ENCODE measurements around the gene LIPI.
"Not testable (repeated sequence)": the region's sequence is repeated elsewhere in the genome, so short reads cannot be mapped to it uniquely, and the experiment has no call there.

LIPI gene

GRCh38 chr21:14206222-14206621, 4.5 kb downstream of the LIPI start:
- ATAC-seq, result no peak
- TF ChIP-seq ESRRG (CRISPR knock-in tag; IDR thresholded peaks at IDR 0.05) (no peak), ZC3H10 (CRISPR knock-in tag; IDR thresholded peaks at IDR 0.05) (no peak), ARNTL (CRISPR knock-in tag; IDR thresholded peaks at IDR 0.05; ENCODE audit: borderline replicate concordance, low read depth) (no peak)
- TF ChIP-seq, protein P1, sequence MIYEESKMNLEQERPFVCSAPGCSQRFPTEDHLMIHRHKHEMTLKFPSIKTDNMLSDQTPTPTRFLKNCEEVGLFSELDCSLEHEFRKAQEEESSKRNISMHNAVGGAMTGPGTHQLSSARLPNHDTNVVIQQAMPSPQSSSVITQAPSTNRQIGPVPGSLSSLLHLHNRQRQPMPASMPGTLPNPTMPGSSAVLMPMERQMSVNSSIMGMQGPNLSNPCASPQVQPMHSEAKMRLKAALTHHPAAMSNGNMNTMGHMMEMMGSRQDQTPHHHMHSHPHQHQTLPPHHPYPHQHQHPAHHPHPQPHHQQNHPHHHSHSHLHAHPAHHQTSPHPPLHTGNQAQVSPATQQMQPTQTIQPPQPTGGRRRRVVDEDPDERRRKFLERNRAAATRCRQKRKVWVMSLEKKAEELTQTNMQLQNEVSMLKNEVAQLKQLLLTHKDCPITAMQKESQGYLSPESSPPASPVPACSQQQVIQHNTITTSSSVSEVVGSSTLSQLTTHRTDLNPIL (CRISPR knock-in tag; IDR thresholded peaks at IDR 0.05; ENCODE audit: low read depth), result no peak

DNA sequence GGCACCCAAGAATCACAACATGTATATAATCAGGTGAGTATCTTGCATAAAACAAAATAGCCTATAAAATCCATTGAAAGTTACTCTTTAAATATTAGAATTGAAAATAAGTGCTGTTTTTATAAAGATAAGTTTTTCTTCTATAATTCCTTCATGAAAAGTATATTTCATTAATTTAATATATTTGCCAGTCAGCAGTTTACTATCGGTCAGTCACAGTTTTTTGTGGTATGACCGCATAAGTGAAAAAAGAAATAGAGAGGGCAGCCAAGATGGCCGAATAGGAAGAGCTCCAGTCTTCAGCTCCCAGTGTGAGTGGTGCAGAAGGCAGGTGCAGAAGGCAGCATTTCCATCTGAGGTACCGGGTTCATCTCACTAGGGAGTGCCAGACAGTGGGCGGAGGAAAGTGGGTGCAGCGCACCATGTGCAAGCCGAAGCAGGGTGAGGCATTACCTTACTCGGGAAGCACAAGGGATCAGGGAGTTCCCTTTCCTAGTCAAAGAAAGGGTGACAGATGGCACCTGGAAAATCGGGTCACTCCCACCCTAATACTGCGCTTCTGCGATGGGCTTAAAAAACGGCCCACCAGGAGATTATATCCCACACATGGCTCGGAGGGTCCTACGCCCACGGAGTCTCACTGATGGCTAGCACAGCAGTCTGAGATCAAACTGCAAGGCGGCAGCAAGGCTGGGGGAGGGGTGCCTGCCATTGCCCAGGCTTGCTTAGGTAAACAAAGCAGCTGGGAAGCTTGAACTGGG, 44.1 kb downstream of the LIPI start:
- ATAC-seq, result not testable (repeated sequence)

GRCh38 chr21:14143999-14144398, 66.8 kb downstream of the LIPI start:
- no peak for TF ChIP-seq ZFP3 (CRISPR knock-in tag; IDR thresholded peaks at IDR 0.05)
- TF ChIP-seq, protein P2, sequence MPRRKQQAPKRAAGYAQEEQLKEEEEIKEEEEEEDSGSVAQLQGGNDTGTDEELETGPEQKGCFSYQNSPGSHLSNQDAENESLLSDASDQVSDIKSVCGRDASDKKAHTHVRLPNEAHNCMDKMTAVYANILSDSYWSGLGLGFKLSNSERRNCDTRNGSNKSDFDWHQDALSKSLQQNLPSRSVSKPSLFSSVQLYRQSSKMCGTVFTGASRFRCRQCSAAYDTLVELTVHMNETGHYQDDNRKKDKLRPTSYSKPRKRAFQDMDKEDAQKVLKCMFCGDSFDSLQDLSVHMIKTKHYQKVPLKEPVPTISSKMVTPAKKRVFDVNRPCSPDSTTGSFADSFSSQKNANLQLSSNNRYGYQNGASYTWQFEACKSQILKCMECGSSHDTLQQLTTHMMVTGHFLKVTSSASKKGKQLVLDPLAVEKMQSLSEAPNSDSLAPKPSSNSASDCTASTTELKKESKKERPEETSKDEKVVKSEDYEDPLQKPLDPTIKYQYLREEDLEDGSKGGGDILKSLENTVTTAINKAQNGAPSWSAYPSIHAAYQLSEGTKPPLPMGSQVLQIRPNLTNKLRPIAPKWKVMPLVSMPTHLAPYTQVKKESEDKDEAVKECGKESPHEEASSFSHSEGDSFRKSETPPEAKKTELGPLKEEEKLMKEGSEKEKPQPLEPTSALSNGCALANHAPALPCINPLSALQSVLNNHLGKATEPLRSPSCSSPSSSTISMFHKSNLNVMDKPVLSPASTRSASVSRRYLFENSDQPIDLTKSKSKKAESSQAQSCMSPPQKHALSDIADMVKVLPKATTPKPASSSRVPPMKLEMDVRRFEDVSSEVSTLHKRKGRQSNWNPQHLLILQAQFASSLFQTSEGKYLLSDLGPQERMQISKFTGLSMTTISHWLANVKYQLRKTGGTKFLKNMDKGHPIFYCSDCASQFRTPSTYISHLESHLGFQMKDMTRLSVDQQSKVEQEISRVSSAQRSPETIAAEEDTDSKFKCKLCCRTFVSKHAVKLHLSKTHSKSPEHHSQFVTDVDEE (CRISPR knock-in tag; IDR thresholded peaks at IDR 0.05), result no peak
- no peak for TF ChIP-seq ZFP30 (CRISPR knock-in tag; IDR thresholded peaks at IDR 0.05)
- TF ChIP-seq RARB (CRISPR knock-in tag; IDR thresholded peaks at IDR 0.05), result no peak
- TF ChIP-seq BACH2 (CRISPR knock-in tag; IDR thresholded peaks at IDR 0.05; ENCODE audit: borderline replicate concordance), result no peak
- ATAC-seq, result no peak

DNA sequence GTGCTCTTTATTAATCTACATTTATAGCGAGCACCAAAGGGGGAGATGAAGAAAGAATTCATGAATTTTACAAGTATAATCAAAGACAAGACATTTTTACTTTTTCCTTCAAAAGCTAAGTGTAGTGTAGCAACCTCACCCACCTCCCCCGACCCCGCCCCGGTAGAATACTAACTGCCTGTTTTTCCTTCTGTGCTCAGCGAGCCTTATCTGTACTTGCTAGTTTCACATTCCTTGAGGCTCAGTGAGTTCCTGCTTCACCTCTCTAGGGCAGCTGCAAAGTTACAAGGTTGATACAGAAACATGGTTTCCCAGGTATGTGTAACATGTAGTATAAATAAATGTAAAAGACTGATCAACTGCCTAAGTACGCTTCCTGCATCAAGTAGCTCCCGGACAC, 86.5 kb downstream of the LIPI start:
- ATAC-seq, result no peak

More for the DNA sequence above, 86.5 kb downstream of the LIPI start:
- TF ChIP-seq ZNF8 (CRISPR knock-in tag; IDR thresholded peaks at IDR 0.05), result no peak
- no peak for TF ChIP-seq PPARA (CRISPR knock-in tag; IDR thresholded peaks at IDR 0.05; ENCODE audit: borderline replicate concordance)
- TF ChIP-seq ARNTL (CRISPR knock-in tag; IDR thresholded peaks at IDR 0.05; ENCODE audit: borderline replicate concordance, low read depth), result no peak
- TF ChIP-seq, protein P3, sequence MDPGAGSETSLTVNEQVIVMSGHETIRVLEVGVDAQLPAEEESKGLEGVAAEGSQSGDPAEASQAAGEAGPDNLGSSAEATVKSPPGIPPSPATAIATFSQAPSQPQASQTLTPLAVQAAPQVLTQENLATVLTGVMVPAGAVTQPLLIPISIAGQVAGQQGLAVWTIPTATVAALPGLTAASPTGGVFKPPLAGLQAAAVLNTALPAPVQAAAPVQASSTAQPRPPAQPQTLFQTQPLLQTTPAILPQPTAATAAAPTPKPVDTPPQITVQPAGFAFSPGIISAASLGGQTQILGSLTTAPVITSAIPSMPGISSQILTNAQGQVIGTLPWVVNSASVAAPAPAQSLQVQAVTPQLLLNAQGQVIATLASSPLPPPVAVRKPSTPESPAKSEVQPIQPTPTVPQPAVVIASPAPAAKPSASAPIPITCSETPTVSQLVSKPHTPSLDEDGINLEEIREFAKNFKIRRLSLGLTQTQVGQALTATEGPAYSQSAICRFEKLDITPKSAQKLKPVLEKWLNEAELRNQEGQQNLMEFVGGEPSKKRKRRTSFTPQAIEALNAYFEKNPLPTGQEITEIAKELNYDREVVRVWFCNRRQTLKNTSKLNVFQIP (CRISPR knock-in tag; IDR thresholded peaks at IDR 0.05; ENCODE audit: borderline replicate concordance, low read depth), result no peak
- TF ChIP-seq SNAI2 (CRISPR knock-in tag; IDR thresholded peaks at IDR 0.05), result no peak
- TF ChIP-seq ZFP3 (CRISPR knock-in tag; IDR thresholded peaks at IDR 0.05), result no peak
- no peak for TF ChIP-seq ESRRG (CRISPR knock-in tag; IDR thresholded peaks at IDR 0.05)
- no peak for TF ChIP-seq CSDC2 (CRISPR knock-in tag; IDR thresholded peaks at IDR 0.05)
- no peak for TF ChIP-seq ISL1 (CRISPR knock-in tag; IDR thresholded peaks at IDR 0.05)
- TF ChIP-seq ZNF565 (CRISPR knock-in tag; conservative IDR thresholded peaks at IDR 0.05; ENCODE audit: low read depth), result no peak
- TF ChIP-seq PATZ1 (CRISPR knock-in tag; IDR thresholded peaks at IDR 0.05; ENCODE audit: borderline replicate concordance), result no peak
- no peak for TF ChIP-seq ZNF70 (CRISPR knock-in tag; IDR thresholded peaks at IDR 0.05)
- TF ChIP-seq, protein P2 (CRISPR knock-in tag; IDR thresholded peaks at IDR 0.05), result no peak
- TF ChIP-seq ZC3H10 (CRISPR knock-in tag; IDR thresholded peaks at IDR 0.05), result no peak
- TF ChIP-seq, protein P1 (CRISPR knock-in tag; IDR thresholded peaks at IDR 0.05; ENCODE audit: low read depth), result no peak
- no peak for TF ChIP-seq TCF4 (CRISPR knock-in tag; IDR thresholded peaks at IDR 0.05; ENCODE audit: borderline replicate concordance)
- no peak for TF ChIP-seq ZFP30 (CRISPR knock-in tag; IDR thresholded peaks at IDR 0.05)
- no peak for TF ChIP-seq CSRNP3 (CRISPR knock-in tag; IDR thresholded peaks at IDR 0.05)
